Smooth muscle cell (in vitro differentiated cells): ENCODE data around the gene RAB26. TPM values are rescaled to one million over a fixed set of nuclear protein-coding genes. Genes with fewer than 3 reads are reported as not detected.
"Not testable (repeated sequence)": the region's sequence is repeated elsewhere in the genome, so short reads cannot be mapped to it uniquely, and the experiment has no call there.

ENCODE experiments used
- DNase-seq: peaks from one replicate; lab custom pipeline; 2025; ENCODE audit not compliant: unreplicated experiment; lab: John Stamatoyannopoulos, UW
- H2AFZ ChIP-seq: fragments of 200-600 bp; sonication (generic); 2 replicates; pipeline ENCODE4 v1.6.0; 2016; ENCODE audit warnings: antibody characterized with exemption, low read depth, mild to moderate bottlenecking
- H3F3A ChIP-seq: fragments of 200-600 bp; sonication (generic); 2 replicates; pipeline ENCODE4 v1.6.0; 2017; ENCODE audit warnings: antibody characterized with exemption, low read depth
- H3K27ac ChIP-seq: fragments of 200-600 bp; sonication (generic); 2 replicates; pipeline ENCODE4 v1.5.1; 2016; ENCODE audit warnings: low read depth, mild to moderate bottlenecking
- H3K27me3 ChIP-seq: fragments of 200-600 bp; sonication (generic); 2 replicates; pipeline ENCODE4 v1.6.1; 2016; ENCODE audit warnings: low read depth, mild to moderate bottlenecking
- H3K36me3 ChIP-seq: fragments of 200-600 bp; sonication (generic); 2 replicates; pipeline ENCODE4 v1.5.1; 2016; ENCODE audit warnings: low read depth
- H3K4me1 ChIP-seq: fragments of 200-600 bp; sonication (generic); 2 replicates; pipeline ENCODE4 v1.5.1; 2016; ENCODE audit warnings: low read depth
- H3K4me2 ChIP-seq: fragments of 200-600 bp; sonication (generic); 2 replicates; pipeline ENCODE4 v1.6.0; 2016; ENCODE audit warnings: mild to moderate bottlenecking
- H3K4me3 ChIP-seq: fragments of 200-600 bp; sonication (generic); 2 replicates; pipeline ENCODE4 v1.5.1; 2016; ENCODE audit warnings: mild to moderate bottlenecking
- H3K79me2 ChIP-seq: fragments of 200-600 bp; sonication (generic); 2 replicates; pipeline ENCODE4 v1.6.0; 2016; ENCODE audit warnings: low read depth, mild to moderate bottlenecking
- H3K9ac ChIP-seq: fragments of 200-600 bp; sonication (generic); 2 replicates; pipeline ENCODE4 v1.6.0; 2016; ENCODE audit warnings: low read depth
- H3K9me3 ChIP-seq: fragments of 200-600 bp; sonication (generic); replicated peaks from 2 replicates; pipeline ENCODE4 v1.5.1; 2016; ENCODE audit warnings: low read depth
- H4K20me1 ChIP-seq: fragments of 200-600 bp; sonication (generic); 2 replicates; pipeline ENCODE4 v1.6.0; 2016; ENCODE audit warnings: low read depth
- WGBS: methylation state at CpG from one replicate; pipeline ENCODE4 v1.1.7; 2016; ENCODE audit warnings: low lambda C conversion rate; 5-methylcytosine and 5-hydroxymethylcytosine counted together
- polyA plus RNA-seq: library from polyadenylated mRNA; unstranded; fragments of >200 nt; fragmentation: Nextera tagmentation; extraction: Ambion mirVana; gene quantifications from 2 replicates; pipeline ENCODE4 v1.2.1, GENCODE V29; 2016
- total RNA-seq: library from RNA; depleted of rRNA; stranded (reverse); fragments of >200 nt; gene quantifications from 2 replicates; pipeline ENCODE4 v1.2.3, GENCODE V29; 2014
- TF ChIP-seq, protein P1 (sequence below): fragments of 200-600 bp; sonication (generic); IDR thresholded peaks from 2 replicates; pipeline ENCODE4 v1.5.1; 2017; ENCODE audit warnings: borderline replicate concordance, mild to moderate bottlenecking, antibody characterized with exemption; ENCODE audit not compliant: insufficient read depth, poor library complexity, severe bottlenecking

Gene RAB26
- total and polyA plus RNA-seq, 2 experiments from 2014 or later = 1.3 TPM; not detected in 1

DNA sequence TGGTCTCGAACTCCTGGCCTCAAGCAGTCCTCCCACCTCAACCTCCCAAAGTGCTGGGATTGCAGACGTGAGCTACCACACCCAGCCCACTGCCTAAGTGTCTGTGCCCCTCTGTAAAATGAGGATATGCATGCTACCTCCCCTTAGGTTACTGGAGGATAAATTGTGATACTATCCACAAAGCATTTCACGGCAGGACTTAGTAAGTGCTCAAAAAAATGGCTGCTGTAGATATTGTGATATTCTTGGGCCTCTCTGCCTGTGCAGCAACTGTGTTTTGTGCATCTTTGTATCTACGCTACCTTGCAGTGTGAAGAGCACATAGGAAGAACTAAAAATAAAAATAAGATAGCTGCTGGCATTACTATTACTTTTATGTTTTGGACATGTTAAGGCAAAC is 49.9 kb downstream of the RAB26 start:
- no peak for DNase-seq
- H3K4me2 ChIP-seq = no peak overlapping the region
- no peak overlapping the region for H3K27ac ChIP-seq
- no peak overlapping the region for H3K9ac ChIP-seq
- H3K4me1 ChIP-seq = no peaks in the 10 kb centered on the region
- H4K20me1 ChIP-seq = no peaks in the 10 kb centered on the region
- TF ChIP-seq, protein P1, sequence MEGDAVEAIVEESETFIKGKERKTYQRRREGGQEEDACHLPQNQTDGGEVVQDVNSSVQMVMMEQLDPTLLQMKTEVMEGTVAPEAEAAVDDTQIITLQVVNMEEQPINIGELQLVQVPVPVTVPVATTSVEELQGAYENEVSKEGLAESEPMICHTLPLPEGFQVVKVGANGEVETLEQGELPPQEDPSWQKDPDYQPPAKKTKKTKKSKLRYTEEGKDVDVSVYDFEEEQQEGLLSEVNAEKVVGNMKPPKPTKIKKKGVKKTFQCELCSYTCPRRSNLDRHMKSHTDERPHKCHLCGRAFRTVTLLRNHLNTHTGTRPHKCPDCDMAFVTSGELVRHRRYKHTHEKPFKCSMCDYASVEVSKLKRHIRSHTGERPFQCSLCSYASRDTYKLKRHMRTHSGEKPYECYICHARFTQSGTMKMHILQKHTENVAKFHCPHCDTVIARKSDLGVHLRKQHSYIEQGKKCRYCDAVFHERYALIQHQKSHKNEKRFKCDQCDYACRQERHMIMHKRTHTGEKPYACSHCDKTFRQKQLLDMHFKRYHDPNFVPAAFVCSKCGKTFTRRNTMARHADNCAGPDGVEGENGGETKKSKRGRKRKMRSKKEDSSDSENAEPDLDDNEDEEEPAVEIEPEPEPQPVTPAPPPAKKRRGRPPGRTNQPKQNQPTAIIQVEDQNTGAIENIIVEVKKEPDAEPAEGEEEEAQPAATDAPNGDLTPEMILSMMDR = no peak
- no peaks in the 10 kb centered on the region for H3K79me2 ChIP-seq
- H3K36me3 ChIP-seq = no peaks in the 10 kb centered on the region
- WGBS = 75% methylated on average over 4 of the region's 4 CpGs
- peaks cover 43% of the 10 kb centered on the region for H3K27me3 ChIP-seq
- no peak overlapping the region for H3K4me3 ChIP-seq
- no peaks in the 10 kb centered on the region for H3F3A ChIP-seq
- H2AFZ ChIP-seq = no peak overlapping the region
- no peaks in the 10 kb centered on the region for H3K9me3 ChIP-seq

DNA sequence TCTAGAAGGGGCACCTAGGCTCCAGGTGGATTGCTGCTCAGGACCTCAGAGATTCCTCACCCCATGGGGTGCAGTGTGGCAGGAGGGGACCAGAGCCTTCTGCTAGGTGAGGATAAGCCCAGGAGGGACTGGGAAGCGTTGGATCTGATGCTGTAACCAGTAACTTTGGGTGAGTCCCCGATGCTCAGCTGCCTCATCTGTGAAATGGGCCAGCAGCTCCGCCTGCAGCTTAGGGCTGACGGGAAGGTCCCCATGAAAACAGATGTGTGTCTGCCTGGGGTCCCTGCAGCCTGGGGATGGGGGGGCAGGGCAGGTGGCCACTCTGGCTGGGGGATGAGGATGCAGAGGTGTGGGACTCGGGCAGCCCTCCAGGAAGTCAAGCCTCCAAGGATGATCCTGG is 50.7 kb downstream of the RAB26 start:
- Histone ChIP-seq H2AFZ (no peak overlapping the region), H3K27ac (no peak overlapping the region), H3F3A (no peaks in the 10 kb centered on the region), H3K4me3 (no peak overlapping the region), H3K9me3 (no peaks in the 10 kb centered on the region), H3K4me2 (no peak overlapping the region), H3K27me3 (peaks cover 43% of the 10 kb centered on the region), H3K36me3 (no peaks in the 10 kb centered on the region), H3K79me2 (no peaks in the 10 kb centered on the region), H3K9ac (no peak overlapping the region), H4K20me1 (no peaks in the 10 kb centered on the region), H3K4me1 (no peaks in the 10 kb centered on the region)
- no peak for DNase-seq
- WGBS = 92% methylated on average over 5 of the region's 5 CpGs
- TF ChIP-seq, protein P1 = no peak

DNA sequence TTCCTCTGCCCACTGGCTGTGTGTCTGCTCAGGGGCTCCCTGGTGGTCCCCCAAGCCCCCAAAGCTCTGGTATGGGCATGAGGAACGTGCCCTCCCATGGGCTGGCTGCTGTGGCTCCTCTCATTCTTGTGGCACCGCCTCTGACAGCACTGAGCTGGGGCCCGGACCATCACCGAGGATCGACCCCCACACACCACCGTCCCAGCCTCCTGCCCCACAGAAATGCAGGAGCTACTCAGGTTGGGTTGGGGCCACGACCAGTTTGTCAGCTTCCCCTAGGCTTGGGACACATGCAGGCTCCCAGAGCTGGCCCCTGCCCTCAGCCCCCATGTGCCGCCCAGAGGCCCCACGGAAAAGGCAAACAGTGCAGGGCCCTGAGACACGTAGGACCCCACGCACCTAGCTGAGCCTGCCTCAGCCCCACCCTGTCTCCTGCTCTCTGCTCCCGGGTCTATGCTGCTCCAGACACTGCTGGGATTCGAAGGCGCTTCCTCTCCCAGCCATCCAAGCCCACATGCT is 51.3 kb downstream of the RAB26 start:
- Histone ChIP-seq H3K36me3 (no peaks in the 10 kb centered on the region), H3F3A (no peaks in the 10 kb centered on the region), H4K20me1 (no peaks in the 10 kb centered on the region), H2AFZ (no peak overlapping the region), H3K9ac (no peak overlapping the region), H3K79me2 (no peaks in the 10 kb centered on the region), H3K27ac (no peak overlapping the region), H3K27me3 (peaks cover 41% of the 10 kb centered on the region), H3K4me1 (no peaks in the 10 kb centered on the region), H3K9me3 (no peaks in the 10 kb centered on the region), H3K4me3 (no peak overlapping the region), H3K4me2 (no peak overlapping the region)
- 74% methylated on average over 14 of the region's 14 CpGs for WGBS
- DNase-seq = no peak
- TF ChIP-seq, protein P1 = no peak

DNA sequence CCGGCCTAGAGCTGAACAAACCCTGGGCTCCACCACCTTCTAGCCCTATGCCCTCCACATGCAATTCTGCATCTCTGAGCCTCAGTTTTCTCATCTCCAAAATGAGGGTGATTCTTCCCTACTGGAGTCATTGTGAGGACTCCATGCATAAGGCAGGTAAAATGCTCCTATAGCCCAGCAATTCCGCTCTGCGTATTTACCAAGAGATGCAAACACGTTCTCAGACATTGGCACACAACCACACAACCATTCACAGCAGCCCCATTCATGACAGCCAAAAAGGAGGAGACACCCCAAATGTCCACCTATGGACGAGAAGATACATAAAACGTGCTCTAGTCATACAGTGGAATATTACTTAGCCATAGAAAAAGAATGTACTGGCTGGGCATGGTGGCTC is 51.9 kb downstream of the RAB26 start:
- DNase-seq = no peak
- Histone ChIP-seq H3K9ac (no peak overlapping the region), H3K27me3 (peaks cover 35% of the 10 kb centered on the region), H4K20me1 (no peaks in the 10 kb centered on the region), H3K4me2 (no peak overlapping the region), H3K4me3 (no peak overlapping the region), H3K4me1 (no peaks in the 10 kb centered on the region), H2AFZ (no peak overlapping the region), H3F3A (no peaks in the 10 kb centered on the region), H3K9me3 (no peaks in the 10 kb centered on the region), H3K79me2 (no peaks in the 10 kb centered on the region), H3K36me3 (no peaks in the 10 kb centered on the region), H3K27ac (no peak overlapping the region)
- WGBS = 88% methylated on average over 6 of the region's 6 CpGs
- TF ChIP-seq, protein P1 = no peak

DNA sequence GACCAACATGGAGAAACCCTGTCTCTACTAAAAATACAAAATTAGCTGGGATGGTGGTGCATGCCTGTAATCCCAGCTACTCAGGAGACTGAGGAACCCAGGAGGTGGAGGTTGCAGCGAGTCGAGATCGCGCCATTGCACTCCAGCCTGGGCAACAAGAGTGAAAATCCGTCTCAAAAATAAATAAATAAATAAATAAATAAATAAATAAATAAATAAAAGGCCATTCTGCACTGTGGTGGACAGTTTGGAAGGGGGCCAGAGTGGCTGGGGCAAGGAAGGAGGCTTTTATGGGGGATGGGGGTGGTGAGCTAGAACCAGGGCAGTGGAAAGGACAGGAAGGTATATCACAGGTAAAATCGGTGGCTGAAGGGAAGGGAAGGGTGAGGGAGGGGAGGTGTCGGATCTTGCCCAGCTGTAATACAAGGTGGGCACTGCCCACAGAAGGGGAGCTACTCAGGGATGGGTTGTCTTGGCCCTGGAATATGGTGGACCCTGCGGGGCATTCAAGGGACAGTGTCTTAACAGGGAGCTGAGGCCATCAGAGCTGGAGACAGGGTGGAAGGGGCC is 54.8 kb downstream of the RAB26 start:
- H3K9ac ChIP-seq, H3K4me1 ChIP-seq, H4K20me1 ChIP-seq, H3K4me3 ChIP-seq, H3K4me2 ChIP-seq, H3F3A ChIP-seq, H3K36me3 ChIP-seq, H3K79me2 ChIP-seq, H3K9me3 ChIP-seq, H2AFZ ChIP-seq, H3K27ac ChIP-seq, DNase-seq: not testable (repeated sequence)
- peaks cover 11% of the 10 kb centered on the region for H3K27me3 ChIP-seq
- WGBS = 92% methylated on average over 8 of the region's 8 CpGs
